Keratinocyte (primary cell): Measurements from ENCODE around the gene EGF.

Experiments used
- EZH2 ChIP-seq: IDR thresholded peaks from one replicate; pipeline ENCODE4 v1.6.1; 2012; ENCODE audit warnings: inconsistent platforms, mild to moderate bottlenecking, low read length, moderate library complexity
- TF ChIP-seq, protein P1 (sequence below), 3 experiments: IDR thresholded peaks in 1 of 3; conservative IDR thresholded peaks in 1 of 3; optimal IDR thresholded peaks in 1 of 3; 2 replicates in 2 of 3; 3 replicates in 1 of 3; pipeline versions ENCODE3 to v1.5.1; 2011; ENCODE audit warnings: low read length in 3 of 3, mild to moderate bottlenecking in 3 of 3, moderate library complexity in 2 of 3, control low read depth in 1 of 3, inconsistent platforms in 1 of 3; ENCODE audit not compliant: insufficient read depth in 2 of 3; ENCODE audit errors: extremely low read depth in 1 of 3

- TF ChIP-seq, protein P1, sequence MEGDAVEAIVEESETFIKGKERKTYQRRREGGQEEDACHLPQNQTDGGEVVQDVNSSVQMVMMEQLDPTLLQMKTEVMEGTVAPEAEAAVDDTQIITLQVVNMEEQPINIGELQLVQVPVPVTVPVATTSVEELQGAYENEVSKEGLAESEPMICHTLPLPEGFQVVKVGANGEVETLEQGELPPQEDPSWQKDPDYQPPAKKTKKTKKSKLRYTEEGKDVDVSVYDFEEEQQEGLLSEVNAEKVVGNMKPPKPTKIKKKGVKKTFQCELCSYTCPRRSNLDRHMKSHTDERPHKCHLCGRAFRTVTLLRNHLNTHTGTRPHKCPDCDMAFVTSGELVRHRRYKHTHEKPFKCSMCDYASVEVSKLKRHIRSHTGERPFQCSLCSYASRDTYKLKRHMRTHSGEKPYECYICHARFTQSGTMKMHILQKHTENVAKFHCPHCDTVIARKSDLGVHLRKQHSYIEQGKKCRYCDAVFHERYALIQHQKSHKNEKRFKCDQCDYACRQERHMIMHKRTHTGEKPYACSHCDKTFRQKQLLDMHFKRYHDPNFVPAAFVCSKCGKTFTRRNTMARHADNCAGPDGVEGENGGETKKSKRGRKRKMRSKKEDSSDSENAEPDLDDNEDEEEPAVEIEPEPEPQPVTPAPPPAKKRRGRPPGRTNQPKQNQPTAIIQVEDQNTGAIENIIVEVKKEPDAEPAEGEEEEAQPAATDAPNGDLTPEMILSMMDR (optimal IDR thresholded peaks at IDR 0.05 in 1 of 3, IDR thresholded peaks at IDR 0.05 in 1 of 3, conservative IDR thresholded peaks at IDR 0.05 in 1 of 3; ENCODE audit: extremely low read depth in 1 of 3, insufficient read depth in 2 of 3, low read length in 3 of 3): no peak
- no peak for TF ChIP-seq EZH2
These were observed 60.8 kb downstream of the EGF start for GRCh38 chr4:109973529-109973905.
